WTC11 (cell line): ENCODE results near the gene FANCE. TPM values are rescaled to one million over a fixed set of nuclear protein-coding genes. Genes with fewer than 3 reads are reported as not detected.
A peak's percentile ranks its signal among the peaks of the same experiment; 100 is the strongest.

Experiments used
- ATAC-seq: fragments of 200-7000 bp; cut with Tn5 transposase; 2 replicates; pipeline ENCODE4 v1.10.0; 2021; ENCODE audit warnings: mild to moderate bottlenecking, moderate library complexity
- CTCF ChIA-PET: fragments of 300-600 bp; sonication (Branson Sonifier 250); formaldehyde crosslinking; loops from one replicate; lab custom pipeline; 2021; ENCODE audit warnings: antibody characterized with exemption; lab: Charles Lee
- POLR2A ChIA-PET: fragments of 350-600 bp; sonication (Branson Sonifier 250); formaldehyde crosslinking; loops from one replicate; lab custom pipeline; 2021; ENCODE audit warnings: antibody characterized with exemption; lab: Charles Lee
- DNase-seq: peaks from one replicate; pipeline ENCODE4 v3.0.0; 2021; ENCODE audit warnings: low spot score
- H3K27ac Mint-ChIP-seq: 2 replicates; pipeline ENCODE4 v1.8.0; 2021; ENCODE audit warnings: mixed read lengths
- H3K27me3 Mint-ChIP-seq: 2 replicates; pipeline ENCODE4 v1.8.0; 2021; ENCODE audit warnings: low read depth, mild to moderate bottlenecking, moderate library complexity, mixed read lengths
- H3K36me3 Mint-ChIP-seq: 2 replicates; pipeline ENCODE4 v1.8.0; 2021; ENCODE audit warnings: mixed read lengths
- H3K4me1 Mint-ChIP-seq: 2 replicates; pipeline ENCODE4 v1.8.0; 2022; ENCODE audit warnings: mixed read lengths
- H3K4me3 Mint-ChIP-seq: 2 replicates; pipeline ENCODE4 v1.8.0; 2021; ENCODE audit warnings: mild to moderate bottlenecking, moderate library complexity, mixed read lengths
- H3K9me3 Mint-ChIP-seq: 2 replicates; pipeline ENCODE4 v1.8.0; 2021; ENCODE audit warnings: mixed read lengths
- AFF4 ChIP-seq: sonication (generic); formaldehyde crosslinking; IDR thresholded peaks from 2 replicates; pipeline ENCODE4 v1.8.1; 2023; ENCODE audit warnings: mild to moderate bottlenecking, missing genetic modification reagents, borderline replicate concordance
- CREM ChIP-seq: sonication (generic); formaldehyde crosslinking; IDR thresholded peaks from 2 replicates; pipeline ENCODE4 v1.8.1; 2022; ENCODE audit warnings: mild to moderate bottlenecking, missing genetic modification reagents, moderate library complexity
- EMX1 ChIP-seq: fragments of 250-450 bp; sonication (Bioruptor Pico); IDR thresholded peaks from 2 replicates; pipeline ENCODE4 v1.8.0; 2021; ENCODE audit warnings: mild to moderate bottlenecking
- ESRRA ChIP-seq: sonication (generic); formaldehyde crosslinking; IDR thresholded peaks from 2 replicates; pipeline ENCODE4 v1.8.1; 2022; ENCODE audit warnings: mild to moderate bottlenecking, missing genetic modification reagents, borderline replicate concordance
- FOXP1 ChIP-seq: sonication (generic); formaldehyde crosslinking; IDR thresholded peaks from 2 replicates; pipeline ENCODE4 v1.8.0; 2022; ENCODE audit warnings: missing genetic modification reagents, mild to moderate bottlenecking, moderate library complexity, borderline replicate concordance
- GABPB1 ChIP-seq: sonication (generic); formaldehyde crosslinking; IDR thresholded peaks from 2 replicates; pipeline ENCODE4 v1.8.1; 2023; ENCODE audit warnings: mild to moderate bottlenecking, missing genetic modification reagents
- IRF1 ChIP-seq: sonication (generic); formaldehyde crosslinking; IDR thresholded peaks from 2 replicates; pipeline ENCODE4 v1.8.0; 2023; ENCODE audit warnings: missing genetic modification reagents
- IRF2 ChIP-seq: sonication (generic); formaldehyde crosslinking; IDR thresholded peaks from 2 replicates; pipeline ENCODE4 v1.8.0; 2022; ENCODE audit warnings: low read depth, missing genetic modification reagents, borderline replicate concordance
- NFATC4 ChIP-seq: fragments of 250-450 bp; sonication (Bioruptor Pico); IDR thresholded peaks from 2 replicates; pipeline ENCODE4 v1.9.0; 2021; ENCODE audit warnings: mild to moderate bottlenecking
- OVOL2 ChIP-seq: fragments of 250-450 bp; sonication (Bioruptor Pico); IDR thresholded peaks from 2 replicates; pipeline ENCODE4 v1.9.0; 2021; ENCODE audit warnings: mild to moderate bottlenecking, borderline replicate concordance
- STAT6 ChIP-seq: sonication (generic); formaldehyde crosslinking; conservative IDR thresholded peaks from 2 replicates; pipeline ENCODE4 v1.8.1; 2023; ENCODE audit warnings: mild to moderate bottlenecking, low read depth, missing genetic modification reagents, moderate library complexity
- TEAD4 ChIP-seq: sonication (generic); formaldehyde crosslinking; IDR thresholded peaks from 2 replicates; pipeline ENCODE4 v1.8.0; 2022; ENCODE audit warnings: mild to moderate bottlenecking, missing genetic modification reagents
- ZNF416 ChIP-seq: fragments of 250-450 bp; sonication (Bioruptor Pico); IDR thresholded peaks from 2 replicates; pipeline ENCODE4 v1.9.0; 2021; ENCODE audit warnings: mild to moderate bottlenecking, inconsistent platforms
- ZNF512 ChIP-seq: sonication (generic); formaldehyde crosslinking; IDR thresholded peaks from 2 replicates; pipeline ENCODE4 v1.8.1; 2022; ENCODE audit warnings: missing genetic modification reagents, borderline replicate concordance
- ZNF671 ChIP-seq: fragments of 250-450 bp; sonication (Bioruptor Pico); IDR thresholded peaks from 2 replicates; pipeline ENCODE4 v1.8.0; 2021; ENCODE audit warnings: mild to moderate bottlenecking
- total RNA-seq: library from RNA; stranded (reverse); gene quantifications from 3 replicates; pipeline ENCODE4 v1.2.3, GENCODE V29; 2021
- TF ChIP-seq, protein P1 (sequence below): fragments of 250-450 bp; sonication (Bioruptor Pico); IDR thresholded peaks from 2 replicates; pipeline ENCODE4 v2.1.2; 2022; ENCODE audit warnings: mild to moderate bottlenecking, moderate library complexity
- TF ChIP-seq, protein P2 (sequence below): fragments of 250-450 bp; sonication (Bioruptor Pico); IDR thresholded peaks from 2 replicates; pipeline ENCODE4 v1.9.0; 2021; ENCODE audit warnings: moderate library complexity, mild to moderate bottlenecking, inconsistent platforms, borderline replicate concordance
- TF ChIP-seq, protein P3 (sequence below): sonication (generic); formaldehyde crosslinking; IDR thresholded peaks from 2 replicates; pipeline ENCODE4 v1.8.1; 2022; ENCODE audit warnings: low read depth, missing genetic modification reagents, borderline replicate concordance

Gene FANCE
- total RNA-seq, 1 experiment from 2014 or later: 22.3 TPM

- TF ChIP-seq, protein P1, sequence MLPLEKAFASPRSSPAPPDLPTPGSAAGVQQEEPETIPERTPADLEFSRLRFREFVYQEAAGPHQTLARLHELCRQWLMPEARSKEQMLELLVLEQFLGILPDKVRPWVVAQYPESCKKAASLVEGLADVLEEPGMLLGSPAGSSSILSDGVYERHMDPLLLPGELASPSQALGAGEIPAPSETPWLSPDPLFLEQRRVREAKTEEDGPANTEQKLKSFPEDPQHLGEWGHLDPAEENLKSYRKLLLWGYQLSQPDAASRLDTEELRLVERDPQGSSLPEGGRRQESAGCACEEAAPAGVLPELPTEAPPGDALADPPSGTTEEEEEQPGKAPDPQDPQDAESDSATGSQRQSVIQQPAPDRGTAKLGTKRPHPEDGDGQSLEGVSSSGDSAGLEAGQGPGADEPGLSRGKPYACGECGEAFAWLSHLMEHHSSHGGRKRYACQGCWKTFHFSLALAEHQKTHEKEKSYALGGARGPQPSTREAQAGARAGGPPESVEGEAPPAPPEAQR (CRISPR knock-in tag): no peak
- TF ChIP-seq ZNF512 (CRISPR knock-in tag) (no peak), IRF1 (CRISPR knock-in tag) (no peak)
Observed at GRCh38 chr6:35402856-35403191, 49.3 kb upstream of the FANCE start (continued).

GRCh38 chr6:35403544-35404442, 48.3 kb upstream of the FANCE start:
- 0 out of 2 replicates have a peak overlapping the region, but pooled peaks have one; percentile 13 for H3K27ac Mint-ChIP-seq
- no peak for DNase-seq
- H3K4me3 Mint-ChIP-seq: no peak overlapping the region
- H3K36me3 Mint-ChIP-seq: no peaks in the 10 kb centered on the region
- H3K27me3 Mint-ChIP-seq: no peaks in the 10 kb centered on the region; the same call in 1 of the 2 replicates
- POLR2A ChIA-PET: no interaction called here
- ATAC-seq: no peak
- no peak for TF ChIP-seq EMX1
- TF ChIP-seq STAT6: no peak
- TF ChIP-seq, protein P2, sequence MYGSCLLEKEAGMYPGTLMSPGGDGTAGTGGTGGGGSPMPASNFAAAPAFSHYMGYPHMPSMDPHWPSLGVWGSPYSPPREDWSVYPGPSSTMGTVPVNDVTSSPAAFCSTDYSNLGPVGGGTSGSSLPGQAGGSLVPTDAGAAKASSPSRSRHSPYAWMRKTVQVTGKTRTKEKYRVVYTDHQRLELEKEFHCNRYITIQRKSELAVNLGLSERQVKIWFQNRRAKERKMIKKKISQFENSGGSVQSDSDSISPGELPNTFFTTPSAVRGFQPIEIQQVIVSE (CRISPR knock-in tag): no peak
- TF ChIP-seq ESRRA: no peak
- no peak for TF ChIP-seq CREM (CRISPR knock-in tag)
- no peak for TF ChIP-seq OVOL2 (CRISPR knock-in tag)
- TF ChIP-seq ZNF671 (CRISPR knock-in tag): no peak
- TF ChIP-seq FOXP1: no peak
- no peak for TF ChIP-seq AFF4
- no peak for TF ChIP-seq IRF1 (CRISPR knock-in tag)
- TF ChIP-seq IRF2 (CRISPR knock-in tag): no peak
- TF ChIP-seq, protein P3, sequence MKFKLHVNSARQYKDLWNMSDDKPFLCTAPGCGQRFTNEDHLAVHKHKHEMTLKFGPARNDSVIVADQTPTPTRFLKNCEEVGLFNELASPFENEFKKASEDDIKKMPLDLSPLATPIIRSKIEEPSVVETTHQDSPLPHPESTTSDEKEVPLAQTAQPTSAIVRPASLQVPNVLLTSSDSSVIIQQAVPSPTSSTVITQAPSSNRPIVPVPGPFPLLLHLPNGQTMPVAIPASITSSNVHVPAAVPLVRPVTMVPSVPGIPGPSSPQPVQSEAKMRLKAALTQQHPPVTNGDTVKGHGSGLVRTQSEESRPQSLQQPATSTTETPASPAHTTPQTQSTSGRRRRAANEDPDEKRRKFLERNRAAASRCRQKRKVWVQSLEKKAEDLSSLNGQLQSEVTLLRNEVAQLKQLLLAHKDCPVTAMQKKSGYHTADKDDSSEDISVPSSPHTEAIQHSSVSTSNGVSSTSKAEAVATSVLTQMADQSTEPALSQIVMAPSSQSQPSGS (CRISPR knock-in tag): no peak
- TF ChIP-seq ZNF416 (CRISPR knock-in tag): no peak
- TF ChIP-seq TEAD4: no peak
- no peak for TF ChIP-seq NFATC4 (CRISPR knock-in tag)
- no peak for TF ChIP-seq GABPB1
- TF ChIP-seq, all 79 proteins: peak for 0
- CTCF ChIA-PET: interaction anchor here (1.0 to 1.6 kb wide), 3 partner anchors 12 to 62 kb away, joined by 3 to 4 read pairs (median 3); no protein-coding TSS in a partner anchor
- Mint-ChIP-seq H3K4me1 (no peaks in the 10 kb centered on the region), H3K9me3 (no peaks in the 10 kb centered on the region)
